ENCODE results near the gene SRP72. TPM values are rescaled to one million over a fixed set of nuclear protein-coding genes. Genes with fewer than 3 reads are reported as not detected.

Gene SRP72
- polyA plus RNA-seq, 1 of the 3 experiments (the other 2 are of a cell fraction): 47.6 TPM

DNA sequence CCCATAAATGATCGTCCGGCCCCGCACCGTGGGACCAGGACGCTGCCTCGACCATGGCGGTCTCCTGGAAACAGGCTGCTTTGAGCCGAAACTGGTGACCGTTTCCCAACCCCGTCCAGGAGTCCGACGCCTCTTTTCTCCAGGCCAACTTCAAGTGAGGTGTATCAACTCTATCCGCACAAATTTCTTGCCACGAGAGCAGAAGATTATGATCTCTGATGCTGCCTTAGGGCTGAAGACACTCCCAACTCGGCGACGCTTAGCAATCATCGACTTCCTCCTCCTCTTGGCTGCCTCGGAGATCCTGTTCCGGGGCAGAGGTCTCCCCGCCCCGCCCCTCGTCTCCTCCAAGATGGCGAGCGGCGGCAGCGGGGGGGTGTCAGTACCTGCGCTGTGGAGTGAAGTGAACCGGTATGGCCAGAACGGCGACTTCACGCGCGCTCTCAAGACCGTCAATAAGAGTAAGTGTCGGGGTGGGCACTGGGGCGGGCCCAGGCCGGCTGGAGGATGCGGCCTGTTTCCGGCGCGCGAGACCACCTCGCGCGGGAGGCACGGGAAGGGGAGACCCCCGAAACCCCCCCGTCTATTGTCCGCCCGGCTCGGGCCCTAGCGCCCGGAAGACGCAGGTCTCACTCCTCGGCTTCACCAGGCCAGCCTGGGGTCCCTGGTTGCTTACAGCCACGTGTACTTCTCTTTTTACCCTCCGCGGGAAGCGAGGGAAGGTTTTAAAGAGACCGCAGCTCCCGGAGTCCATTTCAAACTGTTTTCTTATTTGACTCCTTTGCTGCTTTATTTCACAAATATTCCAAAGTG, at the start of gene SRP72 (continued):
- TF ChIP-seq, protein P1, sequence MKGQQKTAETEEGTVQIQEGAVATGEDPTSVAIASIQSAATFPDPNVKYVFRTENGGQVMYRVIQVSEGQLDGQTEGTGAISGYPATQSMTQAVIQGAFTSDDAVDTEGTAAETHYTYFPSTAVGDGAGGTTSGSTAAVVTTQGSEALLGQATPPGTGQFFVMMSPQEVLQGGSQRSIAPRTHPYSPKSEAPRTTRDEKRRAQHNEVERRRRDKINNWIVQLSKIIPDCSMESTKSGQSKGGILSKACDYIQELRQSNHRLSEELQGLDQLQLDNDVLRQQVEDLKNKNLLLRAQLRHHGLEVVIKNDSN (IDR thresholded peaks at IDR 0.05; ENCODE audit: borderline replicate concordance, low read depth): no peak
- peak; percentile 18; the same call in 1 of the 2 replicates for TF ChIP-seq SIN3A (IDR thresholded peaks at IDR 0.05; ENCODE audit: borderline replicate concordance, low read depth, low read length)
- TF ChIP-seq ELF1 (IDR thresholded peaks at IDR 0.05): peak; percentile 50
- TF ChIP-seq RFX5 (IDR thresholded peaks at IDR 0.05; ENCODE audit: low read length): no peak
- no peak for TF ChIP-seq RAD21 (IDR thresholded peaks at IDR 0.05; ENCODE audit: low read length)
- TF ChIP-seq, protein P2, sequence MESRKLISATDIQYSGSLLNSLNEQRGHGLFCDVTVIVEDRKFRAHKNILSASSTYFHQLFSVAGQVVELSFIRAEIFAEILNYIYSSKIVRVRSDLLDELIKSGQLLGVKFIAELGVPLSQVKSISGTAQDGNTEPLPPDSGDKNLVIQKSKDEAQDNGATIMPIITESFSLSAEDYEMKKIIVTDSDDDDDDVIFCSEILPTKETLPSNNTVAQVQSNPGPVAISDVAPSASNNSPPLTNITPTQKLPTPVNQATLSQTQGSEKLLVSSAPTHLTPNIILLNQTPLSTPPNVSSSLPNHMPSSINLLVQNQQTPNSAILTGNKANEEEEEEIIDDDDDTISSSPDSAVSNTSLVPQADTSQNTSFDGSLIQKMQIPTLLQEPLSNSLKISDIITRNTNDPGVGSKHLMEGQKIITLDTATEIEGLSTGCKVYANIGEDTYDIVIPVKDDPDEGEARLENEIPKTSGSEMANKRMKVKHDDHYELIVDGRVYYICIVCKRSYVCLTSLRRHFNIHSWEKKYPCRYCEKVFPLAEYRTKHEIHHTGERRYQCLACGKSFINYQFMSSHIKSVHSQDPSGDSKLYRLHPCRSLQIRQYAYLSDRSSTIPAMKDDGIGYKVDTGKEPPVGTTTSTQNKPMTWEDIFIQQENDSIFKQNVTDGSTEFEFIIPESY (IDR thresholded peaks at IDR 0.05; ENCODE audit: borderline replicate concordance, low read depth): no peak
- no peak for TF ChIP-seq FOXM1 (IDR thresholded peaks at IDR 0.05; ENCODE audit: low read depth)
- TF ChIP-seq YY1 (IDR thresholded peaks at IDR 0.05; ENCODE audit: low read depth): peak; percentile 93
- TF ChIP-seq FOSL2 (IDR thresholded peaks at IDR 0.05; ENCODE audit: borderline replicate concordance, low read depth): no peak
- TF ChIP-seq MEF2A (IDR thresholded peaks at IDR 0.05; ENCODE audit: borderline replicate concordance, low read depth): no peak
- TF ChIP-seq, protein P3, sequence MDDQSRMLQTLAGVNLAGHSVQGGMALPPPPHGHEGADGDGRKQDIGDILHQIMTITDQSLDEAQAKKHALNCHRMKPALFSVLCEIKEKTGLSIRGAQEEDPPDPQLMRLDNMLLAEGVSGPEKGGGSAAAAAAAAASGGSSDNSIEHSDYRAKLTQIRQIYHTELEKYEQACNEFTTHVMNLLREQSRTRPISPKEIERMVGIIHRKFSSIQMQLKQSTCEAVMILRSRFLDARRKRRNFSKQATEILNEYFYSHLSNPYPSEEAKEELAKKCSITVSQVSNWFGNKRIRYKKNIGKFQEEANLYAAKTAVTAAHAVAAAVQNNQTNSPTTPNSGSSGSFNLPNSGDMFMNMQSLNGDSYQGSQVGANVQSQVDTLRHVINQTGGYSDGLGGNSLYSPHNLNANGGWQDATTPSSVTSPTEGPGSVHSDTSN (IDR thresholded peaks at IDR 0.05): peak; percentile 15; the same call in 1 of the 2 replicates
- TF ChIP-seq NRF1 (IDR thresholded peaks at IDR 0.05; ENCODE audit: low read depth, low read length): no peak
- peak; percentile 22; the same call in 1 of the 2 replicates for TF ChIP-seq TCF12 (IDR thresholded peaks at IDR 0.05)
- no peak for TF ChIP-seq EZH2phosphoT487 (IDR thresholded peaks at IDR 0.05; ENCODE audit: borderline replicate concordance, low read depth)

DNA sequence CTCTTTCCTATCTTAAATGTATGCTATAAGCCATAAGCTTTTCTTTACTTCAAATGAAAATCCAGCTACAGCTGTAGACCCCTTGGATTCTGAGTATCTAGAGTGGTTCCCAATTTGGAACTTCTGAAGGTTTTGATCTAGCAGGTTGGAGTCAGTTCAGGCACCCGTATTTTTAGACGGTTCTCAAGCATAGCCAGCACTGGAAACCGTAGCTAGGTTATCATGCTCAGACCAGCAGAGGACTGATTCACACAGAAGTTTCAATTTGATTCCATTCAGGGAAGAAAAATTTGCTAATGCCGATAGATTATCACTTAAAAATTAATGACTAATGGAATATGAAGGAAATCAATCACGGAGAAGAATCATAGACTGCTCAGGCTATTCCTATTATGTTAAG, 43.2 kb upstream of the SRP72 start:
- Histone ChIP-seq H3K9me2 (no peaks in the 10 kb centered on the region), H3K4me3 (ENCODE audit: low read depth in 2 of 2, low read length in 1 of 2) (no peak overlapping the region), H3K9ac (no peak overlapping the region), H3K9me3 (no peaks in the 10 kb centered on the region), H3K36me3 (replicated peaks in 1 of 2; ENCODE audit: control insufficient read depth in 1 of 2, insufficient read depth in 2 of 2, low read length in 1 of 2) (no peaks in the 10 kb centered on the region), H3K27me3 (ENCODE audit: insufficient read depth) (no peaks in the 10 kb centered on the region), H3K79me2 (ENCODE audit: insufficient read depth) (peaks cover 83% of the 10 kb centered on the region), H4K20me1 (ENCODE audit: insufficient read depth) (no peaks in the 10 kb centered on the region), H3F3A (replicated peaks; ENCODE audit: insufficient read depth) (peaks cover 6% of the 10 kb centered on the region), H2AFZ (ENCODE audit: low read depth) (no peak overlapping the region), H3K4me2 (no peak overlapping the region), H3K4me1 (ENCODE audit: control insufficient read depth in 1 of 2, insufficient read depth in 2 of 2, low read depth in 1 of 2, low read length in 1 of 2) (no peaks in the 10 kb centered on the region; a peak in 1 of 4 replicates), H3K27ac (ENCODE audit: low read depth in 2 of 2, low read length in 1 of 2) (no peak overlapping the region)
- DNase-seq: no peak
- WGBS (ENCODE audit: low lambda C conversion rate): 96% methylated on average over 5 of the region's 5 CpGs
- TF ChIP-seq FOSL2 (IDR thresholded peaks at IDR 0.05; ENCODE audit: borderline replicate concordance, low read depth): no peak
- POLR2A ChIA-PET: interaction anchor here (1.4 kb wide), 1 partner anchor 37 kb away, joined by 4 read pairs; the partner anchor contains the start of gene AASDH
- CTCF ChIA-PET: interaction anchor here (1.2 to 3.8 kb wide), 5 partner anchors 10 to 412 kb away, joined by 5 to 21 read pairs (median 13); partner anchors contain the start of gene PPAT
